Activated naive CD4-positive, alpha-beta T cell treated with anti-CD3 and anti-CD28 coated beads, Interleukin-2, amount 50 U/mL, for 24 hours (primary cell): ENCODE data around the gene TSHR.

Experiments used
- H3K27ac Mint-ChIP-seq: one replicate; pipeline ENCODE4 v1.8.0; 2021; ENCODE audit warnings: mild to moderate bottlenecking, mixed read lengths
- H3K27me3 Mint-ChIP-seq: one replicate; pipeline ENCODE4 v1.8.0; 2021; ENCODE audit warnings: mixed read lengths
- H3K36me3 Mint-ChIP-seq: one replicate; pipeline ENCODE4 v1.8.0; 2021; ENCODE audit warnings: mixed read lengths
- H3K4me1 Mint-ChIP-seq: one replicate; pipeline ENCODE4 v1.8.0; 2021; ENCODE audit warnings: mixed read lengths
- H3K4me3 Mint-ChIP-seq: one replicate; pipeline ENCODE4 v1.8.0; 2021; ENCODE audit warnings: mild to moderate bottlenecking, mixed read lengths
- H3K9me3 Mint-ChIP-seq: one replicate; pipeline ENCODE4 v1.8.0; 2021; ENCODE audit warnings: mixed read lengths

Gene TSHR

DNA sequence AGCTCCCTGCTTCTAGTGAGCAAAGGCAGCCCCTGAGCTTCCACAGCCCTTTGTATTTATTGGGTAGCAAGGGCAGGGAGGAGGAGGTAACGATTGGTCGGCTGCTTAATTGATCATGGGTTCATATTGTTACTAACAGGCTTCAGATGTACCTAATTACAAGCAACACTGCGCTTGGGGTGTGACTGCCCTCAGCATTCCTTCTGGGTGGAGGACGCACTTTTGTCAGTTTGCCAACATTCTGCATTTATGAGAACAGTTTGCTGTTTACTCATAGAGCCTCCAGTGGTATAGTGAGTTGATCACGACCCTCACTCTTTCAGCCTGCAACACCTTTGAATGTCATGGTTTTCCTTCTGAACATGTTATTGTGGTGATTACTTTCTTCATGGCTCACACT lies 9.6 kb downstream of the TSHR start:
- H3K36me3 Mint-ChIP-seq: no peaks in the 10 kb centered on the region
- H3K27me3 Mint-ChIP-seq: peaks cover 4% of the 10 kb centered on the region
- peaks cover 5% of the 10 kb centered on the region for H3K4me1 Mint-ChIP-seq
- no peak overlapping the region for H3K4me3 Mint-ChIP-seq
- H3K27ac Mint-ChIP-seq: no peak overlapping the region
- H3K9me3 Mint-ChIP-seq: no peaks in the 10 kb centered on the region

DNA sequence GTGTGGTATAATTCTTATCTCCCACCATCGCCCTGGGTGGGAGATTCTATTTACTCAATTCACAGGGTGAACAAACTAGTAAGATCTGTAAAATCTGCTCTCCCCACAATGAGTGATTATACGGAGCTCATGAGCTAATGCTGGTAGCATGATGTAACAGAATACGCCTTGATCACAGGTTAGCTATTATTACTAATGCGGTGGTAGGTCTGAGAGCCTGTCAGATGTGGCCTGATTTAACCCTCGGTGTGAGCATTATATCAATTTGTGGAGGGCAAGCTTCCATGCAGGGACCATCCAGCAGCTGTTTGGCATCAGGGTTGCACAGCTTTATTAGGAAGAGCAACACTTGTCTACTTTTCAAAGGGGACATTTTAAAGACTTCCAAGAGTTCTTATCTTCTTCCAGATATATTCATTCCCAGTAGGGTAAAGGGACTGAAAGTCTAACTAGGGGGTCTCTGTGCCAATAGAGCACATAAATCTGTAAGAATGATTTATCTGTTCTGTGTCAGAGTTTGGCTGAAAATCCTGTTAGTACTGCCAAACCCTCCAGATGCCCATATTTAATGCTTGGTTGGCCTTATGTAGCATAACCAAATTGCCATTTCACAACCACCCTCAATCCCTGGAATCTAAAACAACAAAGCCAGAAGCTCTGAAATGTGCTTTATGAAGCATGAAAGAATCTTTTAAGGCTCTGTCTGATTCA lies 18.7 kb downstream of the TSHR start:
- no peaks in the 10 kb centered on the region for H3K36me3 Mint-ChIP-seq
- no peak overlapping the region for H3K27ac Mint-ChIP-seq
- H3K27me3 Mint-ChIP-seq: peaks cover 7% of the 10 kb centered on the region
- H3K4me1 Mint-ChIP-seq: peaks cover 9% of the 10 kb centered on the region
- H3K9me3 Mint-ChIP-seq: no peaks in the 10 kb centered on the region
- no peak overlapping the region for H3K4me3 Mint-ChIP-seq

DNA sequence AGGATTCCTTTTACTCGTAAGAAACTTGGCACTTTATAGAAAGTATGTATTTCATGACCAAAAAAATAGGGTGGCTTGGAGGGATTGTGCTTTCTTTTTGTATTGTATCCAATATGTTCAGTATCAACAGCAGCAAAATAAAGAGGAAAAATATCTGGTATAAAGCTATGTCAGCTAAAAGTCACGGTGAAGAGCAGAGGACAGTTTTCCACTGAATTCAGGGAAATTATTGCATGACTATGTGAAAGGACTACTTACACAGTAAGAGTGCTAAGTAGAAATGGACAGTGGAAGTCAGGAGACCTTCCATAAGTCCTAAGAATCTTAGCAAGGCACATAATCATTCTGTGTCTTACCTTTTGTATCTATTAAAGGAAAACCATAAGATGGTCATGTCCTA lies 19.3 kb downstream of the TSHR start:
- Mint-ChIP-seq H3K27me3 (peaks cover 7% of the 10 kb centered on the region), H3K4me1 (peaks cover 9% of the 10 kb centered on the region), H3K9me3 (no peaks in the 10 kb centered on the region), H3K36me3 (no peaks in the 10 kb centered on the region), H3K4me3 (no peak overlapping the region), H3K27ac (no peak overlapping the region)

DNA sequence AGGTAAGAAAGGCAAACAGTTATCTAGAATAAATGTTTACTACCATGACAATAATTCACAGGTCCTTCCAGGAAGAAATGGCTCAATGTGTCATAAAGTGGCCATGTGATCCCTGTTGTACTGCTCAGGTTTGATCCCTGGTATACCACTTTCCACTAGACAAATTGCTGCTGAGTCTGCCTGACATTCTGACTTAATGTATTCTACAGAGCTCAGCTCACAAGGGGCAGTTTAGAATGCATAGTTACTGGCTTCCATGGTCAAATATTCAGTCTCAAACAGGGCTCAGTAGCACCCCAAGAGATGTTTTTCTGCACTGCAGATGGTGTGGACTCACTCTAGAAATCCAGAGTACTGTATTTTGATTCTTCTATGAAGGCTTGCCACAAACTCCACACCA lies 21.8 kb downstream of the TSHR start:
- Mint-ChIP-seq H3K27me3 (peaks cover 7% of the 10 kb centered on the region), H3K4me3 (no peak overlapping the region), H3K4me1 (peaks cover 9% of the 10 kb centered on the region), H3K27ac (no peak overlapping the region), H3K9me3 (no peaks in the 10 kb centered on the region), H3K36me3 (no peaks in the 10 kb centered on the region)

DNA sequence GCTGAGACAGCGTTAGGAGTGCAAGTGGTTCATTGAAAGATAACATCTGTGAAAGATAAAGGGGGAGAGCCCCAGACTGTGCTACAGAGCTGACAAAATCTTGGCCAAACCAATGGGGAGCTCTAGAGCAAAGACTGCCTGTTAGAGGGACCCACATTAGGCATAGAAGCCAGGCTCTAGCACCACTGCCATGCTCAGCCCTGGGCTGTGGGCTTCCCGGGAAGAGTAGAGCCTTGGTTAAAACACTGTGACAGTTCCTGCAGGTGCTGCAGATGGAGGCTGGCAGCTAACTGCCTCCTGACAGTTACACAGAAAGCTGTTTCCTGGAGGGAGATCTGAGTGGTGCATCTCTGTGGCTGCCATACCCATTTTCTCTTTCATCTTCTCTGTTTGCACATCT lies 23.0 kb downstream of the TSHR start:
- H3K27me3 Mint-ChIP-seq: peaks cover 1% of the 10 kb centered on the region
- H3K4me3 Mint-ChIP-seq: no peak overlapping the region
- H3K27ac Mint-ChIP-seq: no peak overlapping the region
- H3K4me1 Mint-ChIP-seq: peaks cover 9% of the 10 kb centered on the region
- no peaks in the 10 kb centered on the region for H3K9me3 Mint-ChIP-seq
- no peaks in the 10 kb centered on the region for H3K36me3 Mint-ChIP-seq

DNA sequence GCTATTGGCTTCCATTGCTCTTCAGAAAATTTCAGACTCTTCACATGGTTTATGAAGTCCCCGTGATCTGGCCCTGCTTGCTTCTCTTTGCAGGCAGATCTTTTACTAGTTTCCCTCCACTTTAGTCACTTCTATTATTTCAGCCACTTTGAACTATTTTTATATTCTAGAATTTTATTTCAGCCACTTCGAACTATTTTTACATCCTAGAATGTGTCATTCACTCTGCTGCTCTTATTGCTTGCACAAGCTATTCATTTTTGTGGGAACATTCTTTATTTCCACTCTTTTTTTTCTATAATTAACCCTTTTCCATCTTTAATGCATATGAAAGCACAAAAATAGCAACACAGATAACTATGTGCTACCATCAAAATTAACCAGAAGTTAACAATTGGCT lies 24.5 kb downstream of the TSHR start:
- no peak overlapping the region for H3K4me3 Mint-ChIP-seq
- no peaks in the 10 kb centered on the region for H3K36me3 Mint-ChIP-seq
- peaks cover 4% of the 10 kb centered on the region for H3K27me3 Mint-ChIP-seq
- no peaks in the 10 kb centered on the region for H3K9me3 Mint-ChIP-seq
- no peak overlapping the region for H3K27ac Mint-ChIP-seq
- H3K4me1 Mint-ChIP-seq: peaks cover 9% of the 10 kb centered on the region

DNA sequence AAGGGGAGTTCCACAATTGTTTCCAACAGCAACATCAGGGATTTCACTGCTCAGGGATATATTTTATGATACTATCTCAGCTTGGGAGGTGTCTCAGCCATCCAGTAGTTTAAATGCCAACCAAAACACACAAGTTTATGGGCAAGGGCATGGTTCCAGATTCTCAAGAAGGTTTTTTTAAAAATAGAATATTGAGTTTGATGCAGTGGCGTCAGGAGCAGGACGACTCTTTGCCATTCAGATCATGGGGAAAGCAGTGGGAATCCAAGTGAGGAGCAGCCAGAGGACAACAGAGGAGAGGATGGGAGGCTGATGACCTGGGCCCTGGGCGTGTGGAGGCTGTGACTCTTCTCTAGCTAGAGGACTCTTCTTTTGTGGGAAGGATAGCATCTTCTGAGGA lies 25.7 kb downstream of the TSHR start:
- Mint-ChIP-seq H3K36me3 (no peaks in the 10 kb centered on the region), H3K4me3 (no peak overlapping the region), H3K27me3 (peaks cover 7% of the 10 kb centered on the region), H3K9me3 (no peaks in the 10 kb centered on the region), H3K4me1 (peaks cover 9% of the 10 kb centered on the region), H3K27ac (no peak overlapping the region)

DNA sequence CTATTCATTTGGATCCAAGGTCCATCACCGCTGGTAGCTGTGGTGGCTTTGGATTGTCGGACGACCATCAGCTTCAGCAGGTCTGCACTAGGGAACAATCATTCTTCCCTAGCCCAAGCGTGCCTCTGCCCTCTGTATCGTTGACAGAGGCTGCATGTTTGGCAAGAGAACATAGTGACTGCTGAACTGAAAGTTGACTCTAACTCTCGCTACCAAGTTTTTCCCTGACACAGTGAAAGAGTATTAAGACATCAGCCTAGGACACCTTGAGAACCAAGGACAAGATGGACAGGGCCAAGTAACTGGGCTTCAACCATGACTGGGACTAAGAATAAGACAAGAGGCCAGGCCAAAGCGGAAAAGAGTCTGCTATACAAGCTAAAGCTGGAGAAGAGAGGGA lies 26.3 kb downstream of the TSHR start:
- peaks cover 9% of the 10 kb centered on the region for H3K4me1 Mint-ChIP-seq
- no peaks in the 10 kb centered on the region for H3K36me3 Mint-ChIP-seq
- H3K9me3 Mint-ChIP-seq: no peaks in the 10 kb centered on the region
- no peak overlapping the region for H3K4me3 Mint-ChIP-seq
- peaks cover 7% of the 10 kb centered on the region for H3K27me3 Mint-ChIP-seq
- no peak overlapping the region for H3K27ac Mint-ChIP-seq

DNA sequence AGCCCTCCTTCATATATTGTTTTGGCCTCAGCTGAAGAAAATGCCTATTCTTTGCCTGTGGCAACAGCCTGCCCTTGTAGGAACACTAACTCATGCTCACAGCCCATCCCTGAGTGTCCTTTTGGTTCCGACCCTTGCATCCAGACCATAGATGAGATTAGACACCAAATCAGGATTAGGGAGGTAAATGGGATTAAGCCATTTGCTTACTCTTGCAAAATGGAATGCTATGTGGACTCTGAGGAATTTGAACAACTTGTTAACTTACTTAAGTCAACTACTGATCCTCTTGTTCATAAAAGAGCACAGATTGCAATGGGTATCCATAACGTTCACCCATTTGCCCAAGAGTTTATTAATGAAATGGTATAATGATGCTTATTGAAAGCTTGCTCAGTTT lies 27.3 kb downstream of the TSHR start:
- no peak overlapping the region for H3K4me3 Mint-ChIP-seq
- peaks cover 7% of the 10 kb centered on the region for H3K27me3 Mint-ChIP-seq
- H3K27ac Mint-ChIP-seq: no peak overlapping the region
- H3K36me3 Mint-ChIP-seq: no peaks in the 10 kb centered on the region
- no peaks in the 10 kb centered on the region for H3K9me3 Mint-ChIP-seq
- peaks cover 9% of the 10 kb centered on the region for H3K4me1 Mint-ChIP-seq

DNA sequence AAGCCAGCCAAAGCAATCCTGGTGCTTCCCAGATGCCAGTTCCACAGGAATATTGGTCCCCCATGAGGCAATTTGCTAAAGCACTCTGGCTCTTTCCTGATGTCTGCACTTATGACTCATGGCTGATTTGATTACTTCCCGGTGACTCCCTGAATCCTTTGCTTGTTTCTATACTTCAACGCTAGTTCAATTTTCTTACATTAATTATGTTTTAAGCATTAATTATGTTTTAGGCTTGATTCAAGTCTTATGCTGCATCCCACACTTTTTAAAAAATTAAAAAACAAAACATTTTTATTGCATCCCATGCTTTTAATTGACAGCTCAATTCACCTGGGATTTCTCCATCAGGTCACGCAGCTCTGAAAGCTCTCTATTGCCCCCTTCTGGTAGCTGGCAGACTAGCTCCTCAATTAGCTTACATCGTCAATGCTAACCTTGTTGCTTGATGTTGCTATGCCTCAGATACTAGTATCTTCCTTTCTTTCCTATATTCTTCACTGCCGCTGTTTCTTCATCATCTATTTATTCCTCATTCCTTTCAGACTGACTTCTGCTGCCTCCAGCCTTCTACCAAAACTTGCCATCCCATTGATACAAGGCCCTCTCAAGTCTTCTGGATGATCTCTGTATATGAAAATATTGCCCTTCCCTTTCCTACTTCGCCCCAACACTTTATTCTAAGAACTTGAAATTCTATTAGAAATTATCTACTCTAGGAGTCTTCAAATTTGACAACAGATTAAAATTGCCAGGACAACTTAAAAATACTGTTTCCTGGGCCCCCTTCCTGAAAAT lies 32.0 kb downstream of the TSHR start:
- H3K4me3 Mint-ChIP-seq: no peak overlapping the region
- peaks cover 10% of the 10 kb centered on the region for H3K27me3 Mint-ChIP-seq
- no peaks in the 10 kb centered on the region for H3K9me3 Mint-ChIP-seq
- no peaks in the 10 kb centered on the region for H3K4me1 Mint-ChIP-seq
- H3K27ac Mint-ChIP-seq: no peak overlapping the region
- no peaks in the 10 kb centered on the region for H3K36me3 Mint-ChIP-seq

DNA sequence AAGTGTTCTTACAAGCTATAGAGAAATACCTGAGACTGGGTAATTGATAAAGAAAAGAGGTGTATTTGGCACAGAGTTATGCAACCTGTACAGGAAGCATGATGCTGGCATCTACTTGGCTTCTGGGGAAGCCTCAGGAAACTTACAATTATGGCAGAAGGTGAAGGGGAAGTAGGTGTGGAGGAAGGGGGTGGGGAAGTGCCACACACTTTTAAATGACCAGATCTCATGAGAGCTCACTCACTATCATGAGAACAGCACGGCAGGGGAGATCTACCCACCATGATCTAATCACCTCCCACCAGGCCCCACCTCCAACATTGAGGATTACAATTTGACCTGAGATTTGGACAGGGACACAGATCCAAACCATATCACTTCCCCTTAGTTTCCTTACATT lies 32.8 kb downstream of the TSHR start:
- H3K27ac Mint-ChIP-seq: no peak overlapping the region
- no peaks in the 10 kb centered on the region for H3K4me1 Mint-ChIP-seq
- no peaks in the 10 kb centered on the region for H3K9me3 Mint-ChIP-seq
- H3K36me3 Mint-ChIP-seq: no peaks in the 10 kb centered on the region
- no peak overlapping the region for H3K4me3 Mint-ChIP-seq
- peaks cover 10% of the 10 kb centered on the region for H3K27me3 Mint-ChIP-seq

DNA sequence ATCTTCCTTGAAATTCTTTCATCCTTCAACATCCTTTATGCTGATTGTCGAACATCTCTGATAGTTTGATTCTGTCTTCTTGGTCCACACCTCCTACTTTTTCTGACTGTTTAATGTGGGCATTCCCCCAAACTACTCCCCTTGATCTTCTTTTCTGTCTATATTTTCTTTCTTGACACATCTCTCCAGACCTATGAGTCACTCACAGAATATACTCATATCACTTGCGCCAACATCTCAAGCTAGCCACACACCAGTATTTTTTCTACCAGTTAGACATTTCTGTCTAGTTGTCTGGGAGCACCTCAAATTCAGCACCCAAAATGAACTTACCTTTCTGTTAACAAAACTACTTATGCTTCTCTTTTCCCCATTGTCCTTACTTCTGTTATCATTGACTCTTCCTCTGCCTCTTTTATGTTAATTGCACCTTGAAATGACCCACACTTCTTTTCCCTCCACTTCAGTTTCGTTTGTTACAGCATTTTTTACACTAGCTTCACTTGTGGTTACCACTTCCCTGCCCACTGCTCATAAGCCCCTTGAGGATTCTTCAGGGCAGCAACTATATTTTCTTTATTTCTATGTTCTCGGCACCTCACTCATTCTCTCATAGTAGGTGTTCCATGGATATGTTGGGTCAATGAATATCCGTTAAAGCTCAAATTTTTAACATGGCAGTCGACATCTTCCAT lies 33.5 kb downstream of the TSHR start:
- Mint-ChIP-seq H3K27me3 (peaks cover 10% of the 10 kb centered on the region), H3K36me3 (no peaks in the 10 kb centered on the region), H3K4me1 (no peaks in the 10 kb centered on the region), H3K4me3 (no peak overlapping the region), H3K9me3 (no peaks in the 10 kb centered on the region), H3K27ac (no peak overlapping the region)

DNA sequence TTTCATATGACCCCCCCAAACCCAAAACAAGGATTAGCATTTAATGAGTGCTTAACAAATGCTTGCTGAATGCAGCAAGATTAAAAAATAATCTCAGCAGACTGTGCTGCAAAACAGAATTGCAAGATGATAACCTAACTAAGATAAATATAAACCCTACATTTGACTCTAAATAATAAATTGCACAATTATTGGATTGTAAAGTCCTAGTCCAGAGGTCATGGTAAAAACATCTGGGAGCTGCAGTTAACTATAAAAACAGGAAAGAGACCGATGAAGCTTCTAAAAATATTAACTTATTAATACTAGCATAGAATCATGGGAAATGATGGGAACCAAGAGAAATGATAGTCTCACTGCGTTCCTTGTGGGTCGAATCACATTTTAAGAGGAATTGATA lies 37.2 kb downstream of the TSHR start:
- Mint-ChIP-seq H3K27me3 (peaks cover 20% of the 10 kb centered on the region), H3K9me3 (no peaks in the 10 kb centered on the region), H3K27ac (no peak overlapping the region)

DNA sequence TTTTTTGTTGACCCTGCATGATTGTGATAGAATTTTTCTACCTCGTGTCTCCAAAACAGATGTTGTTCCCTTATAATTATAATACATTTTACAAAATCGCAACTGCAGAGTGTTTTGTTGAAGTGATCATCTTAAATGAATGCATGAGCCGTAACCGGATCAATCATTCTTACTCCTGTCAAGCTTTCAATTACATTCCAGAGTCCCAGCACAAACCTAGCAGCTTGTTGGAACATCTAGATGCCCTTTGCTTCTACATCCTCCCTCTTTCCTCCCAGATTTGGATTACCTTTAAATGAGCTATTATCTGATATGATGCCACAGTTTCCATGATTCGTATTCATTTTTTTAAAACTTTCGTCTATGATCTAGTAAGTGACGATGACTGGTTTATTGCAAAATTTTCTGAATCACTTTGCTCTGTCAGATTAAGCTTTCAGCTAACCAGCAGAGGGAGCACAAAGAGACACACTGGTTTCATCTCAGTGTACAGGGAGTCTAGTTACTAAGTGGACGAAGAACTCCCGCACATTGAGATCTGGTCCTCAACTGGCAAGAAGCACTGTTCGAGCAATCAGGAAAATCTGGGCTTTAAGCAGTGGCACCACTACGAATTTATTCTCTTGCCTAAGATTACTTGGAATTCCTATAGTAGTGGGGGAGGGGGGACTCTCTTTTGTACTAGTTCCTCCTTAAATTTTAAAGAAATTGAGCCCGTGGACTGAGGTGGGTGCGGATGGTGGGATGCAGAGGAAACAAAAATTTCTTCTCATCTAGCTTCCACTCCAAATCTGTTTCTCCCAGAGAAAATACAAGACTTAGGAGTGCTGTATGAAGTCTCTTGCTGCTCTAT lies 40.9 kb downstream of the TSHR start:
- H3K4me3 Mint-ChIP-seq: no peak overlapping the region
- peaks cover 6% of the 10 kb centered on the region for H3K4me1 Mint-ChIP-seq
- no peaks in the 10 kb centered on the region for H3K9me3 Mint-ChIP-seq
- H3K27me3 Mint-ChIP-seq: peaks cover 30% of the 10 kb centered on the region
- H3K36me3 Mint-ChIP-seq: no peaks in the 10 kb centered on the region
- H3K27ac Mint-ChIP-seq: peak overlapping the region; percentile 71

More for the DNA sequence above, 37.2 kb downstream of the TSHR start:
- Mint-ChIP-seq H3K36me3 (no peaks in the 10 kb centered on the region), H3K4me1 (peaks cover 6% of the 10 kb centered on the region), H3K4me3 (no peak overlapping the region)

DNA sequence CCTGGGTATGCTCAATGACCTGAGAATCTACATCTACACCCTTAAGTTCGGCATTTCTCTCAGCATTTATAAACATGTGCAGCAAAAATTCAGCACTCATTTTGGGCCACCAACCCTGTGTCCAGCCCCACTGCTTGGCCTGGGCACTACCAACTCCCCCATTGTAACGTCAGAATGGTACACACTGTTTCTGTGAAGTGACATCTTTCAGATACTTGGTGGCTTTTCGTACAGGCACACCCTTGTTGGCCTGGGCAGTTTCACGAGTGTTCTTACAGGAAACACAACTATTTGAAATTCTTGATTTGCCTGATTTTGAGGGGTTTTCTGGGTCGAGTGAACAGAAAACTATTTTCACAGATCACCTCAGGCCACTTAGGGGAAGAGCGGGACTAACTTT lies 46.0 kb downstream of the TSHR start:
- peaks cover 1% of the 10 kb centered on the region for H3K4me1 Mint-ChIP-seq
- peaks cover 24% of the 10 kb centered on the region for H3K27me3 Mint-ChIP-seq
- H3K27ac Mint-ChIP-seq: no peak overlapping the region
- H3K4me3 Mint-ChIP-seq: no peak overlapping the region
- no peaks in the 10 kb centered on the region for H3K9me3 Mint-ChIP-seq
- no peaks in the 10 kb centered on the region for H3K36me3 Mint-ChIP-seq
